Sigmoid colon (tissue), 3 donors: ENCODE data around the gene ARL8A.

Experiments used
- CTCF ChIP-seq, 4 experiments: fragments of 450-650 bp in 3 of 4; fragments of 200-600 bp in 1 of 4; IDR thresholded peaks; one replicate each; pipeline ENCODE4 v1.5.1; 2016 to 2019; ENCODE audit warnings: antibody characterized with exemption in 4 of 4, mild to moderate bottlenecking in 3 of 4, moderate library complexity in 2 of 4
- POLR2A ChIP-seq, 2 donors: fragments of 450-650 bp; IDR thresholded peaks; one replicate each; pipeline ENCODE4 v1.6.1; 2016; ENCODE audit warnings: antibody characterized with exemption in 2 of 2, mild to moderate bottlenecking in 2 of 2, moderate library complexity in 2 of 2

- TF ChIP-seq CTCF (IDR thresholded peaks at IDR 0.05) (no peak), POLR2A (IDR thresholded peaks at IDR 0.05) (no peak)
Measured at GRCh38 chr1:202162418-202163280, 18.1 kb upstream of the ARL8A start.
